HG03571 (cell line): ENCODE results near the gene NSUN2.
"Not testable (repeated sequence)": the region's sequence is repeated elsewhere in the genome, so short reads cannot be mapped to it uniquely, and the experiment has no call there.

Experiments used
- ATAC-seq: cut with Tn5 transposase; IDR thresholded peaks from one replicate; pipeline ENCODE4 v1.9.1; 2021; ENCODE audit not compliant: unreplicated experiment

NSUN2 gene

GRCh38 chr5:6632888-6633468, at the start of gene NSUN2, which contains the start of gene SRD5A1:
NSUN2 (minus strand) TSS chr5:6633044; CDS start chr5:6632979, 65 bp downstream.
SRD5A1 (plus strand) TSS chr5:6633440; CDS start chr5:6633577, 137 bp downstream.
- peak; percentile 87 for ATAC-seq

- no peak for ATAC-seq
Observed at GRCh38 chr5:6682239-6682638, 49.4 kb upstream of the NSUN2 start.

GRCh38 chr5:6681682-6682081, 48.8 kb upstream of the NSUN2 start:
- ATAC-seq: no peak

GRCh38 chr5:6680922-6681321, 48.1 kb upstream of the NSUN2 start:
- ATAC-seq: no peak

- no peak for ATAC-seq
Observed at GRCh38 chr5:6678385-6678784, 45.5 kb upstream of the NSUN2 start.

GRCh38 chr5:6676702-6677101, 43.9 kb upstream of the NSUN2 start:
- no peak for ATAC-seq

- ATAC-seq: no peak
Observed at GRCh38 chr5:6675784-6676491, 43.1 kb upstream of the NSUN2 start.

GRCh38 chr5:6674886-6675285, 42.0 kb upstream of the NSUN2 start:
- ATAC-seq: no peak

- no peak for ATAC-seq
Observed at GRCh38 chr5:6674421-6674820, 41.6 kb upstream of the NSUN2 start.

- no peak for ATAC-seq
Observed at GRCh38 chr5:6673963-6674362, 41.1 kb upstream of the NSUN2 start.

- no peak for ATAC-seq
Observed at GRCh38 chr5:6673031-6673430, 40.2 kb upstream of the NSUN2 start.

- ATAC-seq: not testable (repeated sequence)
Observed at GRCh38 chr5:6668717-6669116, 35.9 kb upstream of the NSUN2 start.

- no peak for ATAC-seq
Observed at GRCh38 chr5:6667648-6668047, 34.8 kb upstream of the NSUN2 start.

GRCh38 chr5:6666762-6667161, 33.9 kb upstream of the NSUN2 start:
- no peak for ATAC-seq

- ATAC-seq: peak; percentile 64
Observed at GRCh38 chr5:6660688-6661087, 27.8 kb upstream of the NSUN2 start.

GRCh38 chr5:6659941-6660684, 27.3 kb upstream of the NSUN2 start:
- ATAC-seq: peak; percentile 71

GRCh38 chr5:6656680-6657079, 23.8 kb upstream of the NSUN2 start:
- ATAC-seq: no peak

GRCh38 chr5:6655432-6655831, 22.6 kb upstream of the NSUN2 start:
- ATAC-seq: no peak

GRCh38 chr5:6652025-6652424, 19.2 kb upstream of the NSUN2 start:
- peak; percentile 76 for ATAC-seq

GRCh38 chr5:6649681-6650080, 16.8 kb upstream of the NSUN2 start:
- no peak for ATAC-seq

- no peak for ATAC-seq
Observed at GRCh38 chr5:6649186-6649585, 16.3 kb upstream of the NSUN2 start.
